ENCODE data around the gene ATP1A3. TPM values are rescaled to one million over a fixed set of nuclear protein-coding genes. Genes with fewer than 3 reads are reported as not detected.

Gene ATP1A3
- total RNA-seq, 3 donors from 2014 or later, result not detected

DNA sequence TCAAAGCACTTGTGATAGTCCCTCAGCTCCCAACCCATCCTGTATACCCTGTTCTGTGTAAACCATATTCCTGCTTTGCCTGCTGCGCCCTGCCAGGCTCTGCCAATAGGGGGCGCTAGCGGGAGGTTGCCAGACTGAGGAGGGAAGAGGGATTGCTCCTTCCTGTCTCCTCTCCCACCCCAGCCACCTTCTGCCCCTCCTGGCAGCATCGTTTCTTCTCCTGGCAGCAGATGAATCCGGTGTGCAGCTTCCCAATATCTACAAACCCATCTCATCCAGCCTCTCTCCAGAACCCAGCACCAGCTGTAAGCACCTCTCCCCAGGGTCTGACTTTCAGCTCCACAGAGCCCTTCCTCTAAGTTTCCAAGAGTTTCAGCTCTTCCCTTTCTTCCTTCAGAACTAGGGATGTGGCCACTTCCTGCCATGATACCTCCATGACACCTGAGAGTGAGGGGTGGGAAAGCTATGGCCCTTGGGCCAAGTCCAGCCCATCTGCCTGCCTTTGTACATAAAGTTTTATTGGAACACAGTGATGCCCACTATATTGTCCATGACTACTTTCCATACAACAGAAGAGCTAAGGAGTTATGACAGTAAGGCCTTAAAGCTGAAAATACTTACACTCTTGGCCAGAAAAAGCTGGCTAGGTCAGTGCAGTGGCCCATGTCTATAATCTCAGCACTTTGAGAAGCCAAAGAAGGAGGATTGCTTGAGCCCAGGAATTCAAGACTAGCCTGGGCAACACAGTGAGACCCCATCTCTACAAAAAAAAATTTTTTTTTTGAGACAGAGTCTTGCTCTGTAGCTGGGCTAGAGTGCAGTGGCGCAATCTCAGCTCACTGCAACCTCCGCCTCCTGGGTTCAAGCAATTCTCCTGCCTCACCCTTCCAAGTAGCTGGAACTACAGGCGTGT lies 34.5 kb upstream of the ATP1A3 start:
- no peak for DNase-seq (ENCODE audit: low spot score in 2 of 2)
- Histone ChIP-seq H3K27me3 (no peaks in the 10 kb centered on the region), H3K4me1 (no peaks in the 10 kb centered on the region), H3K36me3 (no peaks in the 10 kb centered on the region), H3K27ac (no peak overlapping the region), H3K9me3 (no peaks in the 10 kb centered on the region), H3K4me3 (no peak overlapping the region)
- TF ChIP-seq, protein P1, sequence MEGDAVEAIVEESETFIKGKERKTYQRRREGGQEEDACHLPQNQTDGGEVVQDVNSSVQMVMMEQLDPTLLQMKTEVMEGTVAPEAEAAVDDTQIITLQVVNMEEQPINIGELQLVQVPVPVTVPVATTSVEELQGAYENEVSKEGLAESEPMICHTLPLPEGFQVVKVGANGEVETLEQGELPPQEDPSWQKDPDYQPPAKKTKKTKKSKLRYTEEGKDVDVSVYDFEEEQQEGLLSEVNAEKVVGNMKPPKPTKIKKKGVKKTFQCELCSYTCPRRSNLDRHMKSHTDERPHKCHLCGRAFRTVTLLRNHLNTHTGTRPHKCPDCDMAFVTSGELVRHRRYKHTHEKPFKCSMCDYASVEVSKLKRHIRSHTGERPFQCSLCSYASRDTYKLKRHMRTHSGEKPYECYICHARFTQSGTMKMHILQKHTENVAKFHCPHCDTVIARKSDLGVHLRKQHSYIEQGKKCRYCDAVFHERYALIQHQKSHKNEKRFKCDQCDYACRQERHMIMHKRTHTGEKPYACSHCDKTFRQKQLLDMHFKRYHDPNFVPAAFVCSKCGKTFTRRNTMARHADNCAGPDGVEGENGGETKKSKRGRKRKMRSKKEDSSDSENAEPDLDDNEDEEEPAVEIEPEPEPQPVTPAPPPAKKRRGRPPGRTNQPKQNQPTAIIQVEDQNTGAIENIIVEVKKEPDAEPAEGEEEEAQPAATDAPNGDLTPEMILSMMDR (IDR thresholded peaks at IDR 0.05), result no peak
- no peak for TF ChIP-seq POLR2A (IDR thresholded peaks at IDR 0.05)
- TF ChIP-seq POLR2AphosphoS5 (IDR thresholded peaks at IDR 0.05), result no peak
- intact Hi-C loops (cut with DNase I; ENCODE audit: low total_unique reads), result no loop called here

DNA sequence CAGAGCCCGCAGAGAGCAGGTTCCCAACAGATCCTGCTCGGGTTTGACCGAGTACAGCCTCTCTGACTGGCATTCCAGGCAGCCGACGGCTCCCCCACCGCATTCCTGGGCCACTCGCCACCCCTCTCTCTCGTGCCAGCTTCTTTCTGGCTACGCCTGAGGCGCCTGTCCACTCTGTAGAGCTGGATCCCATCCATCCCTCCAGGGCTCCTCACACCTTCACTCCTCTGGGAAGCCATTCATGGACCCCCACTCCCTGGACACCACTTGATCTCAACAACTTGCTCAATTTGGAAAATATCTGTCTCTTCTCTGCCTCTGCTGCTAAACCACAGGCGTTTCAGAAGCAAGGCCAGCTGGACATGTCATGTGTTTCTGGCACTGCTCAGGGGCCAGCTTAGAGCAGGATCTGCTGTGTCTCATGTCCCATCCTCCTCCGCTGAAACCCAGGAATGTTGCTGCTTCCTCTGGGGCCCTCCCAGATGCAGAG lies 30.6 kb upstream of the ATP1A3 start:
- no peaks in the 10 kb centered on the region for H3K4me1 ChIP-seq
- peak overlapping the region; percentile 12 to 54 for H3K27ac ChIP-seq
- H3K4me3 ChIP-seq, result no peak overlapping the region
- H3K9me3 ChIP-seq, result no peaks in the 10 kb centered on the region
- intact Hi-C loops (cut with DNase I; ENCODE audit: low total_unique reads), result no loop called here
- no peaks in the 10 kb centered on the region for H3K36me3 ChIP-seq
- peak in 1 of 2 donors; percentile 24 for DNase-seq (ENCODE audit: low spot score in 2 of 2)
- no peaks in the 10 kb centered on the region for H3K27me3 ChIP-seq
- TF ChIP-seq, protein P1 (IDR thresholded peaks at IDR 0.05), result no peak
- TF ChIP-seq POLR2AphosphoS5 (IDR thresholded peaks at IDR 0.05), result no peak
- no peak for TF ChIP-seq POLR2A (IDR thresholded peaks at IDR 0.05)

DNA sequence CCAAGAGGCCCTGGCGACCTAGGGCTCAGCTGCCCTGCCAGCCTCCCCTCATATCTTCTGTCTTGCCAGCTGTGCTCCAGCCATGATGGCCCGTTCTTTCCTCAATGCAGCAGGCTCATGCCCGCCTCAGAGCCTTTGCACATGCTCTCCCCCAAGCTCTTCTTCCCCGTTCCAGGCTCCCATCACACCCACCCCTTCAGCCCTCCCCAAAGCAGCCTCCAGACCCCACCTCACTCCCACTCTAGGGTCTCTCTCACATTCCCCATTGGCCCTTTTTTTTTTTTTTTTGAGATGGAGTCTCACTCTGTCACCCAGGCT lies 29.9 kb upstream of the ATP1A3 start:
- Histone ChIP-seq H3K27me3 (no peaks in the 10 kb centered on the region), H3K4me1 (no peaks in the 10 kb centered on the region), H3K27ac (no peak overlapping the region), H3K9me3 (no peaks in the 10 kb centered on the region), H3K4me3 (no peak overlapping the region), H3K36me3 (no peaks in the 10 kb centered on the region)
- intact Hi-C loops (cut with DNase I; ENCODE audit: low total_unique reads), result no loop called here
- DNase-seq (ENCODE audit: low spot score in 2 of 2), result no peak
- TF ChIP-seq POLR2A (IDR thresholded peaks at IDR 0.05) (no peak), POLR2AphosphoS5 (IDR thresholded peaks at IDR 0.05) (no peak)
- TF ChIP-seq, protein P1 (IDR thresholded peaks at IDR 0.05), result no peak

DNA sequence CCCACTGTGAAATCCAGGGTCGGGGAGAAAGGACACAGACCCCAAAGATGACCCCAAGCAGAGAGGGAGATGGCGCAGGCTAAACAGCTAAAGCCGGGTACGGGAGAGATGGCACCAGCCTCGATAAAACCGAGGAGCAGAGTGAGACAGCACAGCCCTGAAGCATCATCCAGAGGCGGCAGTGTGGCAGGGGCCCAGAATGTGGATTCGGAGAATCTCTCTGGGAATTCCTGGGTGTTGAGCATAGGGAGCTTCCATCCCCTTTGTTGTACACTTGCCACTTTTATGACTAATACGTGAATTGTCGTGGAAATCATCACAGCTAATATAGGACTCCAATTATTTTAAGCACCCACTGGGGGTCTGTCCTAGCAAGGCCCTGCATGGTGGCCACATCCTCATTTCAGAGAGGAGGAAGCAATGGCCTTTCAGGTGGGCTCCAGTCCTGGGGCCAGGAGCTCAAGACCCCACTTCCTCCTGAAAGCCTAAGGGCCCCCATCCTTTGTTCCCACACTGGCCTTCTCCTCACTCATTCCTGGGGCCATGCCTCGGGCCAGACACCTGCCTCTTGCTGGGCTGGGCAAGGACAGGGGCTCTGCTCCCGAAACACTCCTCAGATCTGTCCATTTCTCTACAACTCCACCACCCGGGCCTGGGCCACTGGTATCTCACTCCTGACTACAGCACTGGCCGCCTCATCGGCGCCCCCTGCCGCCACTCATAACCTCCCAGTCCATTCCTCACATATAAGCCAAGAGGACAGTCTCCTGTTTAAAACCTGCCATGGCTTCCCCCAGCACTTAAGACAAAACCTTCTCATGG lies 29.3 kb upstream of the ATP1A3 start:
- no peaks in the 10 kb centered on the region for H3K9me3 ChIP-seq
- no peak for DNase-seq (ENCODE audit: low spot score in 2 of 2)
- H3K27me3 ChIP-seq, result no peaks in the 10 kb centered on the region
- H3K4me1 ChIP-seq, result no peaks in the 10 kb centered on the region
- TF ChIP-seq, protein P1 (IDR thresholded peaks at IDR 0.05), result no peak
- TF ChIP-seq POLR2AphosphoS5 (IDR thresholded peaks at IDR 0.05) (no peak), POLR2A (IDR thresholded peaks at IDR 0.05) (no peak)
- H3K36me3 ChIP-seq, result no peaks in the 10 kb centered on the region
- intact Hi-C loops (cut with DNase I; ENCODE audit: low total_unique reads), result no loop called here
- H3K4me3 ChIP-seq, result no peak overlapping the region
- no peak overlapping the region for H3K27ac ChIP-seq

DNA sequence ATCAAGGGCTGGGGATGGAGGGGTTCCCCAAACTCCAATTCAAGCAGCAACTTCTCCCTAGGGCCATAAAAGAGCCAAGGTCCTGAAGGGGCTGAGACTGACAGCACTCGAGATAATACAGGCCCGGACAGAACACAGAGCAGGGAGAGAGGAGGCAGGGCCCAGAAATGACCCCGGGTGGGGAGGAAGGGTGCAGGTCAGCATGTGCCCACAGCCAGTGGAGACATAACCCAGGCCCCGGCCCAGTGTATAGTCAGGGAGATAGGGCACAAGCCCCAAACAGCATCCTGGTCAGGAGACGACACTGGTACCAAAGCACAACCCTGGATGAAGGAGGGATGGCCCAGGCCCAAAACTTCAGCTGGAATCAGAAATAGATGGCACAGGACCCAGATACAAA lies 28.6 kb upstream of the ATP1A3 start:
- H3K27ac ChIP-seq, result no peak overlapping the region
- no peaks in the 10 kb centered on the region for H3K27me3 ChIP-seq
- H3K36me3 ChIP-seq, result no peaks in the 10 kb centered on the region
- no peak for DNase-seq (ENCODE audit: low spot score in 2 of 2)
- no peaks in the 10 kb centered on the region for H3K9me3 ChIP-seq
- H3K4me1 ChIP-seq, result no peaks in the 10 kb centered on the region
- TF ChIP-seq POLR2AphosphoS5 (IDR thresholded peaks at IDR 0.05) (no peak), POLR2A (IDR thresholded peaks at IDR 0.05) (no peak)
- TF ChIP-seq, protein P1 (IDR thresholded peaks at IDR 0.05), result no peak
- intact Hi-C loops (cut with DNase I; ENCODE audit: low total_unique reads), result no loop called here
- H3K4me3 ChIP-seq, result no peak overlapping the region
